GM10266 (cell line): Measurements from ENCODE around the gene LEMD2.

Experiments
- DNase-seq: peaks from one replicate; pipeline ENCODE4 v3.0.0; 2012; ENCODE audit errors: extremely low spot score
- CTCF ChIP-seq: IDR thresholded peaks from 2 replicates; pipeline ENCODE4 v1.5.1; 2012; ENCODE audit warnings: mild to moderate bottlenecking, low read depth; ENCODE audit not compliant: control insufficient read depth, insufficient read depth; ENCODE audit errors: missing control alignments

The LEMD2 gene

GRCh38 chr6:33739571-33739970 lies 49.4 kb downstream of the LEMD2 start:
- TF ChIP-seq CTCF, result no peak
- DNase-seq, result no peak

- TF ChIP-seq CTCF, result no peak
- no peak for DNase-seq
Observed at GRCh38 chr6:33738879-33739278, 50.1 kb downstream of the LEMD2 start.

- DNase-seq, result no peak
- no peak for TF ChIP-seq CTCF
Observed at GRCh38 chr6:33738153-33738552, 50.8 kb downstream of the LEMD2 start.

GRCh38 chr6:33737267-33738026 lies 51.5 kb downstream of the LEMD2 start:
- TF ChIP-seq CTCF, result no peak
- no peak for DNase-seq

GRCh38 chr6:33735216-33735615 lies 53.7 kb downstream of the LEMD2 start:
- TF ChIP-seq CTCF, result no peak
- DNase-seq, result no peak

GRCh38 chr6:33733709-33734007 lies 55.3 kb downstream of the LEMD2 start:
- TF ChIP-seq CTCF, result no peak
- DNase-seq, result no peak

- no peak for TF ChIP-seq CTCF
- DNase-seq, result no peak
Observed at GRCh38 chr6:33732817-33733708, 55.9 kb downstream of the LEMD2 start.
